ENCODE results near the gene OR11L1.
A peak's percentile ranks its signal among the peaks of the same experiment; 100 is the strongest.

The OR11L1 gene

GRCh38 chr1:247841796-247842195 lies at the start of gene OR11L1:
TSS of gene OR11L1 (minus strand) at chr1:247841896. CDS start at chr1:247841896, 0 bp downstream.
- no peak within 1 kb of the TSS for H3K4me3 Mint-ChIP-seq
- no peaks in the 10 kb centered on the region for H3K36me3 Mint-ChIP-seq
- H3K27ac Mint-ChIP-seq = no peak within 1 kb of the TSS
- ATAC-seq = no peak
- DNase-seq (ENCODE audit: low spot score in 2 of 2) = no peak
- peaks cover 2% of the 10 kb centered on the region for H3K9me3 Mint-ChIP-seq
- no peaks in the 10 kb centered on the region for H3K4me1 Mint-ChIP-seq

GRCh38 chr1:247884797-247885413 lies 43.2 kb upstream of the OR11L1 start:
- no peaks in the 10 kb centered on the region for H3K36me3 Mint-ChIP-seq
- ATAC-seq = no peak
- no peak overlapping the region for H3K27ac Mint-ChIP-seq
- H3K9me3 Mint-ChIP-seq = no peaks in the 10 kb centered on the region
- H3K4me1 Mint-ChIP-seq = no peaks in the 10 kb centered on the region
- DNase-seq (ENCODE audit: low spot score in 2 of 2) = no peak
- H3K4me3 Mint-ChIP-seq = no peak overlapping the region

- ATAC-seq (no peak), DNase-seq (ENCODE audit: low spot score in 2 of 2) (no peak)
- H3K27ac Mint-ChIP-seq = no peak overlapping the region
- H3K36me3 Mint-ChIP-seq = no peaks in the 10 kb centered on the region
- peaks cover 4% of the 10 kb centered on the region for H3K9me3 Mint-ChIP-seq
- H3K4me3 Mint-ChIP-seq = no peak overlapping the region
- no peaks in the 10 kb centered on the region for H3K4me1 Mint-ChIP-seq
Observed at GRCh38 chr1:247883346-247883745, 41.6 kb upstream of the OR11L1 start.

- Mint-ChIP-seq H3K9me3 (peaks cover 3% of the 10 kb centered on the region), H3K36me3 (no peaks in the 10 kb centered on the region), H3K27ac (no peak overlapping the region), H3K4me1 (no peaks in the 10 kb centered on the region), H3K4me3 (no peak overlapping the region)
- ATAC-seq (no peak), DNase-seq (ENCODE audit: low spot score in 2 of 2) (no peak)
Observed at GRCh38 chr1:247865416-247865815, 23.7 kb upstream of the OR11L1 start.

- H3K9me3 Mint-ChIP-seq = peaks cover 1% of the 10 kb centered on the region
- no peaks in the 10 kb centered on the region for H3K4me1 Mint-ChIP-seq
- ATAC-seq = no peak
- DNase-seq (ENCODE audit: low spot score in 2 of 2) = no peak
- no peaks in the 10 kb centered on the region for H3K36me3 Mint-ChIP-seq
- no peak overlapping the region for H3K27ac Mint-ChIP-seq
- no peak overlapping the region for H3K4me3 Mint-ChIP-seq
Observed at GRCh38 chr1:247864644-247865043, 22.9 kb upstream of the OR11L1 start.

GRCh38 chr1:247862756-247863155 lies 21.1 kb upstream of the OR11L1 start:
- no peak overlapping the region for H3K4me3 Mint-ChIP-seq
- no peak overlapping the region for H3K27ac Mint-ChIP-seq
- DNase-seq (ENCODE audit: low spot score in 2 of 2) (no peak), ATAC-seq (no peak)
- H3K9me3 Mint-ChIP-seq = no peaks in the 10 kb centered on the region
- peaks cover 5% of the 10 kb centered on the region for H3K4me1 Mint-ChIP-seq
- H3K36me3 Mint-ChIP-seq = no peaks in the 10 kb centered on the region

- Mint-ChIP-seq H3K4me1 (peaks cover 6% of the 10 kb centered on the region), H3K36me3 (no peaks in the 10 kb centered on the region), H3K27ac (no peak overlapping the region), H3K9me3 (no peaks in the 10 kb centered on the region), H3K4me3 (peak overlapping the region; percentile 39)
- ATAC-seq (no peak), DNase-seq (ENCODE audit: low spot score in 2 of 2) (no peak)
Observed at GRCh38 chr1:247857985-247858619, 16.4 kb upstream of the OR11L1 start.

- Mint-ChIP-seq H3K9me3 (no peaks in the 10 kb centered on the region), H3K27ac (no peak within 1 kb of the TSS), H3K4me3 (peak within 1 kb of the TSS; percentile 39), H3K4me1 (peaks cover 6% of the 10 kb centered on the region), H3K36me3 (no peaks in the 10 kb centered on the region)
- DNase-seq (ENCODE audit: low spot score in 2 of 2) = no peak
- peak; percentile 55 for ATAC-seq
Observed at GRCh38 chr1:247857069-247857984, 15.6 kb upstream of the OR11L1 start, which contains the start of gene TRIM58. TSS of gene TRIM58 (plus strand) at chr1:247857187. CDS start at chr1:247857247, 60 bp downstream.

GRCh38 chr1:247855911-247856310 lies 14.2 kb upstream of the OR11L1 start:
- no peaks in the 10 kb centered on the region for H3K36me3 Mint-ChIP-seq
- H3K4me3 Mint-ChIP-seq = no peak overlapping the region
- no peak overlapping the region for H3K27ac Mint-ChIP-seq
- ATAC-seq (no peak), DNase-seq (ENCODE audit: low spot score in 2 of 2) (no peak)
- H3K4me1 Mint-ChIP-seq = peaks cover 6% of the 10 kb centered on the region
- H3K9me3 Mint-ChIP-seq = no peaks in the 10 kb centered on the region

- H3K27ac Mint-ChIP-seq = no peak overlapping the region
- no peak overlapping the region for H3K4me3 Mint-ChIP-seq
- no peaks in the 10 kb centered on the region for H3K9me3 Mint-ChIP-seq
- peaks cover 6% of the 10 kb centered on the region for H3K4me1 Mint-ChIP-seq
- no peaks in the 10 kb centered on the region for H3K36me3 Mint-ChIP-seq
- DNase-seq (ENCODE audit: low spot score in 2 of 2) = no peak
- ATAC-seq = no peak
Observed at GRCh38 chr1:247854899-247855545, 13.3 kb upstream of the OR11L1 start.

GRCh38 chr1:247849616-247850015 lies 7.9 kb upstream of the OR11L1 start:
- no peak for ATAC-seq
- no peaks in the 10 kb centered on the region for H3K4me1 Mint-ChIP-seq
- no peak overlapping the region for H3K27ac Mint-ChIP-seq
- H3K36me3 Mint-ChIP-seq = no peaks in the 10 kb centered on the region
- DNase-seq (ENCODE audit: low spot score in 2 of 2) = no peak
- H3K9me3 Mint-ChIP-seq = no peaks in the 10 kb centered on the region
- no peak overlapping the region for H3K4me3 Mint-ChIP-seq

GRCh38 chr1:247848346-247848745 lies 6.7 kb upstream of the OR11L1 start:
- ATAC-seq = no peak
- H3K27ac Mint-ChIP-seq = no peak overlapping the region
- H3K4me3 Mint-ChIP-seq = no peak overlapping the region
- H3K4me1 Mint-ChIP-seq = no peaks in the 10 kb centered on the region
- DNase-seq (ENCODE audit: low spot score in 2 of 2) = no peak
- no peaks in the 10 kb centered on the region for H3K36me3 Mint-ChIP-seq
- no peaks in the 10 kb centered on the region for H3K9me3 Mint-ChIP-seq

GRCh38 chr1:247845693-247846017 lies 4.0 kb upstream of the OR11L1 start:
- H3K36me3 Mint-ChIP-seq = no peaks in the 10 kb centered on the region
- DNase-seq (ENCODE audit: low spot score in 2 of 2) (no peak), ATAC-seq (no peak)
- H3K9me3 Mint-ChIP-seq = peaks cover 2% of the 10 kb centered on the region
- no peaks in the 10 kb centered on the region for H3K4me1 Mint-ChIP-seq
- no peak overlapping the region for H3K4me3 Mint-ChIP-seq
- no peak overlapping the region for H3K27ac Mint-ChIP-seq

GRCh38 chr1:247845011-247845692 lies 3.5 kb upstream of the OR11L1 start:
- H3K4me3 Mint-ChIP-seq = no peak overlapping the region
- no peaks in the 10 kb centered on the region for H3K36me3 Mint-ChIP-seq
- H3K27ac Mint-ChIP-seq = no peak overlapping the region
- no peak for ATAC-seq
- peaks cover 2% of the 10 kb centered on the region for H3K9me3 Mint-ChIP-seq
- H3K4me1 Mint-ChIP-seq = no peaks in the 10 kb centered on the region
- no peak for DNase-seq (ENCODE audit: low spot score in 2 of 2)

- Mint-ChIP-seq H3K4me1 (no peaks in the 10 kb centered on the region), H3K27ac (no peak overlapping the region), H3K36me3 (no peaks in the 10 kb centered on the region), H3K9me3 (peaks cover 2% of the 10 kb centered on the region), H3K4me3 (no peak overlapping the region)
- ATAC-seq (no peak), DNase-seq (ENCODE audit: low spot score in 2 of 2) (no peak)
Observed at GRCh38 chr1:247843411-247843810, 1.7 kb upstream of the OR11L1 start.
